Stimulated activated CD8-positive, alpha-beta memory T cell treated with anti-CD3 and anti-CD28 coated beads, Interleukin-2, amount 100 ng/mL, for 48 hours (primary cell): ENCODE results near the gene AZIN2.
"Not testable (repeated sequence)": the region's sequence is repeated elsewhere in the genome, so short reads cannot be mapped to it uniquely, and the experiment has no call there.

Experiments used
- DNase-seq, 2 donors: peaks; one replicate each; pipeline ENCODE4 v3.0.0-alpha.2; 2020; ENCODE audit warnings: low read depth in 2 of 2

AZIN2 gene

GRCh38 chr1:33080885-33081553, at the start of gene AZIN2:
AZIN2 (plus strand) TSS chr1:33081153; CDS start chr1:33082250, 1,097 bp downstream.
- peak; percentile 96 to 98 for DNase-seq

- no peak for DNase-seq
These were observed 49.4 kb upstream of the AZIN2 start for GRCh38 chr1:33031506-33031905.

- DNase-seq: no peak
These were observed 48.7 kb upstream of the AZIN2 start for GRCh38 chr1:33032126-33032869.

- no peak for DNase-seq
These were observed 44.9 kb upstream of the AZIN2 start for GRCh38 chr1:33036051-33036525.

GRCh38 chr1:33036526-33037503, 44.1 kb upstream of the AZIN2 start, which contains the start of gene AK2:
AK2 (minus strand) TSS chr1:33036883; CDS start chr1:33036828, 55 bp downstream.
- peak; percentile 88 to 93 for DNase-seq

- DNase-seq: no peak
These were observed 41.1 kb upstream of the AZIN2 start for GRCh38 chr1:33039840-33040239.

GRCh38 chr1:33041026-33041425, 39.9 kb upstream of the AZIN2 start:
- DNase-seq: no peak

GRCh38 chr1:33042831-33043230, 38.1 kb upstream of the AZIN2 start:
- DNase-seq: no peak

- DNase-seq: no peak
These were observed 37.5 kb upstream of the AZIN2 start for GRCh38 chr1:33043267-33044092.

GRCh38 chr1:33045246-33045645, 35.7 kb upstream of the AZIN2 start:
- no peak for DNase-seq

GRCh38 chr1:33045814-33046213, 35.1 kb upstream of the AZIN2 start:
- DNase-seq: no peak

- not testable (repeated sequence) for DNase-seq
These were observed 34.7 kb upstream of the AZIN2 start for GRCh38 chr1:33046234-33046633.

- no peak for DNase-seq
These were observed 33.7 kb upstream of the AZIN2 start for GRCh38 chr1:33047290-33047689.

GRCh38 chr1:33047839-33048305, 33.1 kb upstream of the AZIN2 start:
- DNase-seq: no peak

- DNase-seq: no peak
These were observed 32.5 kb upstream of the AZIN2 start for GRCh38 chr1:33048426-33048825.

GRCh38 chr1:33049371-33049770, 31.6 kb upstream of the AZIN2 start:
- DNase-seq: no peak

GRCh38 chr1:33050221-33051076, 30.5 kb upstream of the AZIN2 start:
- DNase-seq: no peak

GRCh38 chr1:33055210-33056008, 25.5 kb upstream of the AZIN2 start:
- DNase-seq: no peak

GRCh38 chr1:33056426-33056825, 24.5 kb upstream of the AZIN2 start:
- no peak for DNase-seq
